AG09319 (cell line): ENCODE data around the gene PRKCI.
A peak's percentile ranks its signal among the peaks of the same experiment; 100 is the strongest.
"Not testable (repeated sequence)": the region's sequence is repeated elsewhere in the genome, so short reads cannot be mapped to it uniquely, and the experiment has no call there.

Experiments
- DNase-seq: peaks from one replicate; pipeline ENCODE4 v3.0.0-alpha.2; 2010; ENCODE audit warnings: low read depth; ENCODE audit errors: extremely low read depth
- CTCF ChIP-seq: IDR thresholded peaks from 2 replicates; pipeline ENCODE4 v1.5.1; 2011; ENCODE audit warnings: low read depth, mild to moderate bottlenecking, inconsistent platforms, low read length, moderate library complexity

Gene PRKCI

GRCh38 chr3:170275832-170276231 lies 53.6 kb downstream of the PRKCI start:
- no peak for DNase-seq
- TF ChIP-seq CTCF = no peak

GRCh38 chr3:170277311-170277710 lies 55.1 kb downstream of the PRKCI start:
- DNase-seq = not testable (repeated sequence)

- DNase-seq = no peak
- no peak for TF ChIP-seq CTCF
Observed at GRCh38 chr3:170277833-170278580, 55.8 kb downstream of the PRKCI start.

- TF ChIP-seq CTCF = no peak
- DNase-seq = no peak
Observed at GRCh38 chr3:170278627-170279026, 56.4 kb downstream of the PRKCI start.

- no peak for DNase-seq
Observed at GRCh38 chr3:170290194-170290593, 68.0 kb downstream of the PRKCI start.

GRCh38 chr3:170295586-170295985 lies 73.4 kb downstream of the PRKCI start:
- DNase-seq = no peak

More at GRCh38 chr3:170290194-170290593, 68.0 kb downstream of the PRKCI start:
- TF ChIP-seq CTCF = no peak

GRCh38 chr3:170296703-170297102 lies 74.5 kb downstream of the PRKCI start:
- TF ChIP-seq CTCF = no peak
- DNase-seq = no peak

More at GRCh38 chr3:170295586-170295985, 73.4 kb downstream of the PRKCI start:
- no peak for TF ChIP-seq CTCF

GRCh38 chr3:170301405-170301804 lies 79.2 kb downstream of the PRKCI start:
- TF ChIP-seq CTCF = no peak
- peak; percentile 54 for DNase-seq
